A549 (cell line): ENCODE data around the gene TP53INP2.

Experiments used
- ESRRA ChIP-seq: fragments of 150-350 bp; IDR thresholded peaks from 2 replicates; pipeline ENCODE4 v1.6.1; 2014; ENCODE audit warnings: mild to moderate bottlenecking, low read length, borderline replicate concordance
- TF ChIP-seq, protein P1 (sequence below): fragments of >200 bp; sonication (Bioruptor Twin); formaldehyde crosslinking; IDR thresholded peaks from 3 replicates; pipeline ENCODE4 v1.6.1; 2016
- TF ChIP-seq, protein P2 (sequence below): fragments of >200 bp; sonication (Bioruptor Twin); formaldehyde crosslinking; IDR thresholded peaks from 3 replicates; pipeline ENCODE4 v1.5.1; 2016

DNA sequence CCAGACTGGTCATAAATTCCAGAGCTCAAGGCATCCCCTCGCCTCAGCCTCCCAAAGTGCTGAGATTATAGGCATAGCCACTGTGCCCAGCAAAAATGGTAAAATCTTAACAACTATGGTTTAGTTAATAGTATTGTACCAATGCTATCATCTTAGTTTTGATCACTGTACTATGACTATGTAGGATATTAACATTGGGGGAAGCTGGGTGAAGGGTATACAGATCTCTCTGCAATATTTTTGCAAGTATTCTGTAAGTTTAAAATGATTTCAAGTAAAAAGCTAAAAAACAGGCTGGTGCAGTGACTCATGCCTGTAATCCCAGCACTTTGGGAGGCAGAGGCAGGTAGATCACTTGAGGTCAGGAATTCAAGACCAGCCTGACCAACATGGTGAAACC lies 35.0 kb upstream of the TP53INP2 start:
- TF ChIP-seq, protein P1, sequence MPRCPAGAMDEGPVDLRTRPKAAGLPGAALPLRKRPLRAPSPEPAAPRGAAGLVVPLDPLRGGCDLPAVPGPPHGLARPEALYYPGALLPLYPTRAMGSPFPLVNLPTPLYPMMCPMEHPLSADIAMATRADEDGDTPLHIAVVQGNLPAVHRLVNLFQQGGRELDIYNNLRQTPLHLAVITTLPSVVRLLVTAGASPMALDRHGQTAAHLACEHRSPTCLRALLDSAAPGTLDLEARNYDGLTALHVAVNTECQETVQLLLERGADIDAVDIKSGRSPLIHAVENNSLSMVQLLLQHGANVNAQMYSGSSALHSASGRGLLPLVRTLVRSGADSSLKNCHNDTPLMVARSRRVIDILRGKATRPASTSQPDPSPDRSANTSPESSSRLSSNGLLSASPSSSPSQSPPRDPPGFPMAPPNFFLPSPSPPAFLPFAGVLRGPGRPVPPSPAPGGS, result no peak
- TF ChIP-seq, protein P2, sequence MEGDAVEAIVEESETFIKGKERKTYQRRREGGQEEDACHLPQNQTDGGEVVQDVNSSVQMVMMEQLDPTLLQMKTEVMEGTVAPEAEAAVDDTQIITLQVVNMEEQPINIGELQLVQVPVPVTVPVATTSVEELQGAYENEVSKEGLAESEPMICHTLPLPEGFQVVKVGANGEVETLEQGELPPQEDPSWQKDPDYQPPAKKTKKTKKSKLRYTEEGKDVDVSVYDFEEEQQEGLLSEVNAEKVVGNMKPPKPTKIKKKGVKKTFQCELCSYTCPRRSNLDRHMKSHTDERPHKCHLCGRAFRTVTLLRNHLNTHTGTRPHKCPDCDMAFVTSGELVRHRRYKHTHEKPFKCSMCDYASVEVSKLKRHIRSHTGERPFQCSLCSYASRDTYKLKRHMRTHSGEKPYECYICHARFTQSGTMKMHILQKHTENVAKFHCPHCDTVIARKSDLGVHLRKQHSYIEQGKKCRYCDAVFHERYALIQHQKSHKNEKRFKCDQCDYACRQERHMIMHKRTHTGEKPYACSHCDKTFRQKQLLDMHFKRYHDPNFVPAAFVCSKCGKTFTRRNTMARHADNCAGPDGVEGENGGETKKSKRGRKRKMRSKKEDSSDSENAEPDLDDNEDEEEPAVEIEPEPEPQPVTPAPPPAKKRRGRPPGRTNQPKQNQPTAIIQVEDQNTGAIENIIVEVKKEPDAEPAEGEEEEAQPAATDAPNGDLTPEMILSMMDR, result no peak
- no peak for TF ChIP-seq ESRRA
